GM21360 (cell line): ENCODE data around the gene ABCA2.
"Not testable (repeated sequence)": the region's sequence is repeated elsewhere in the genome, so short reads cannot be mapped to it uniquely, and the experiment has no call there.

ENCODE experiments used
- ATAC-seq: cut with Tn5 transposase; IDR thresholded peaks from one replicate; pipeline ENCODE4 v1.9.1; 2021; ENCODE audit warnings: mild to moderate bottlenecking, moderate library complexity; ENCODE audit not compliant: unreplicated experiment

Gene ABCA2

DNA sequence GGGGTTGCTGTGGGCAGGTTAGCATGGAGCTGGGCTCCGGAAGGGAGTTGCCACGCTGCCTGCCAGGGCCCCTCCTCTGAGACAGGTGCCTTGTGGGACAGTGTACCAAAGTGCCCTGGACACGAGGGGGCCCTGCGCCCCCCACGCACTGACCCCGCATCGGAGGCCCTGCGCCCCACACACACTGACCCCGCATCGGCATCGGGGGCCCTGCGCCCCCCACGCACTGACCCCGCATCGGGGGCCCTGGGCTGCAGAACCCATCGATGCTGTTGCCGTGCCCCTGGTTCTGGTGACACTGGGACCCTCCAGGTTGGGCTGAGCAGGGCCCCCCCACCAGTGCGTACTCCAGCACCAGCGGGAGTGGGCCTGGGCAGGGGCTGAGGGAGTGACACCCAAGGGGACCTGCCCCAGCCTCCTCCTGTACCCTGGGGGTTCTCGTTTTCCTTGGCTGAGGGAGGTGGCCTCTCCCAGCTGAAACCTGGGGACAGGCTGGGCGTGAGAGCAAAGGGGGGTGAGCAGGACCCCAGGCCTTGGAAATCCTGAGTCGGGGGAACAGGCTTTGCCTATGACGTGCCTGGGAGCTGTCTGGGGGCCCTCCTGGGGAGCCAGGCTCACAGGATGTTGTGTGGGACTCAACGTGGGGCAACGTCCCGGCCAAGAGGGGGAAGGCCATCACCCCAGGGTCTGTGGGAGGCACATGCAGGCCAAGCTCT is 35.4 kb upstream of the ABCA2 start:
- no peak for ATAC-seq

DNA sequence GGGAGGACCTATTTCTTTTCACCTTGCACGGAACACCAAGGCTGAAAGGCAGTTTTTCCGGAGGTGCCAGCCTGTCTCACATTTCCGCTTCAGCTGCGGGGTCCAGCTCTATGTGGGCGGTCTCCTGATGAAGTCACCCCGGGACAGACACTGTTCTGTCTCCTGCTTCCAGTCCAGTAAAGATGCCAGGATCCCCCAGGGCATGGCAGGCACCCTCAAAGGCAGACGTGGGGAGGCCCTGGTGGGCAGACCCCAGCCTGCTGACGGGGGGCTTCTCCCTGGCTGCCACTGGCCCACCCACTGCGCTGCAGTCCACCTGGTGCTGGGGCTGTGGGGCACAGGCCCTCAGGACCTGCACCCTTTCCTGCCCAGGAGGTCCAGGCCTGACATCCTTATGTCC is 34.8 kb upstream of the ABCA2 start:
- ATAC-seq, result not testable (repeated sequence)

DNA sequence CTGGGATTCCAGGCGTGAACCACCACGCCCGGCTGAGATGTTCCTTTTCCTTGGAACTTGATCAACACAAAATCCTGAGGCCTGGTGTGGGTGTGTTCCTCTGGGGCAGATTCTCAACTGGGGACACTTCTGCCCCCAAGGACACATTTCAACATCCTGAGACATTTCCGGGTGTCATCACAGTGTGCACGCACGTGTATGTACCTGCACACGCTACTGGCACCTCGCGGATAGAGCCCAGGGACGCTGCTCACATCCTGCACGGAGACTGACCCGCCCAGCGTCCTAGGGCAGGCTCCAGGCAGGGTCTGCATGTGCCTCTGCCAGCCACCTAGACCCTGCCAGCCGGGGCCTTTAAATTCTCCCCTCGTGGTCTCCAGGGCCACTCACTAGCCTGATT is 34.3 kb upstream of the ABCA2 start:
- ATAC-seq, result no peak

DNA sequence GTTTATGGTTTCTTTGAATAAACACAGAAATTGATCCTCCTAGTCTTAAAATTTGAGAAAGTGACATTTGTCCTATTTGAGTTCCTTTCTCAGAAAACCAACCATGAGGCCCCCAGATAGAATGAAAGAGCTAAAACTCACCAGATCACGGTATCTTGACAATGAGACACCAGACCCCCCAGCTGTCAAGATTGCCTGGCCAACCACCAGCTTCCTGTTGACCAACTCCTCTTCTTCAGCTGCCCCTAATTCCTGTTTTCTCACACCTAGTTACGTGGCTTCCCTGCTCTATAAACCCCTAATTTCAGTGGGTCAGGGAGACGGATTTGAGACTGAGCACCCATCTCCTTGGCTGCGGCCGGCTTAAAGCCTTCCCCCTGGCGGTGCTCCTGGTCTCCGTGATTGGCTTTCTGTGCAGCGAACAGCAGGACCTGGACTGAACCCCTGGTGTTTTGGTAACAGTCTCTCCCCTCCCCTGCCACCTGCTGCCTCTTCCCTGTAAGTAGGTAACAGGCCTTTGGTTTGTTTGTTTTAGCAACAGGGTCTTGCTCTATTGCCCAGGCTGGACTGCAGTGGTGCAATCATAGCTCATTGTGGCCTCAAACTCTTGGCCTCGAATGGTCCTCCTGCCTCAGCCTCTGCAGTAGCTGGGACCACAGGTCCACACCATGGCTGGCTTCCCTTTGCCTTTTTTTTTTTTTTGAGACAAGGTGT is 30.6 kb upstream of the ABCA2 start:
- ATAC-seq, result no peak

DNA sequence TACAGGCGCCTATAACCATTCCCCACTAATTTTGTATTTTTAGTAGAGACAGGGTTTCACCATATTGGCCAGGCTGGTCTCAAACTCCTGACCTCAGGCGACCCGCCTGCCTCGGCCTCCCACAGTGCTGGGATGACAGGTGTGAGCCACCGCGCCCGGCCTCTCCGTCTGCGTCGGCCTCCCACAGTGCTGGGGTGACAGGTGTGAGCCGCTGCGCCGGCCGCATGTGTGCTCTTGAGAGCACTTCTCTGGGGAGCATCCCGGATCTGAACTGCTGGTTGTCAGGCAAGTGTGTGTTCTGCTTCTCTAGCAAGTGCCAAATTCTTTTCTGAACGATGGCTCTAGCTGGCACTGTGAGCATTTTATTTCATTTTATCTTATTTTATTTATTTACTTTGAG is 29.5 kb upstream of the ABCA2 start:
- ATAC-seq, result no peak

DNA sequence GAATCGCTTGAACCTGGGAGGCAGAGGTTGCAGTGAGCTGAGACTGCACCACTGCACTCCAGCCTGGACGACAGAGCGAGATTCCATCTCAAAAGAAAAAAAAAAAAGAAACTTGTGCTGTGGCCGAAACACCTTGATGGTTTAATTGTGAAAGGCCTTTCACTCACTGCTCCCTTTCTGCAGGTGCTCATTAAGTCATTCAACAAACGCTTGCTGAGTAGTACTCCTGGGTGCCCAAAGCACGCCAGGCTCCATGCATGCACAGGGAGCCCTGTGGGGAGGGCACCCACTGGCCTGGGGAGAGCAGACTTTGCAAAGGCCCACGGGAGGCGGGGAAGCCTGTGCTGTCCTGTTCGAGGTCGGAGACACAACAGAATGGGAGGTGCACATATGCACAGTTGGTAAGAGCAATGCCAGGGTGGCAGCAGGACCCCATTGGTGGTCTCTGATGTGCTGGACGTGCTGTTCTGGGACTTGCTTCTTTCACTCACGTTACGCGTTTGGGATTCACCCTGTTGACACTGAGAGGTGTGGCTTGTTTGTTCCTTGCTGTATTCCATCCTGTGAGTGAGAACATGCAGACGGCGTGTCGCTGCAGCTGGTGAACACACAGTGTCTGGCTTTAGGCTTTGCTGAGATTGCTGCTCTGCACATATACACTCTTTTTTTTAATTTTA is 28.8 kb upstream of the ABCA2 start:
- ATAC-seq, result no peak

DNA sequence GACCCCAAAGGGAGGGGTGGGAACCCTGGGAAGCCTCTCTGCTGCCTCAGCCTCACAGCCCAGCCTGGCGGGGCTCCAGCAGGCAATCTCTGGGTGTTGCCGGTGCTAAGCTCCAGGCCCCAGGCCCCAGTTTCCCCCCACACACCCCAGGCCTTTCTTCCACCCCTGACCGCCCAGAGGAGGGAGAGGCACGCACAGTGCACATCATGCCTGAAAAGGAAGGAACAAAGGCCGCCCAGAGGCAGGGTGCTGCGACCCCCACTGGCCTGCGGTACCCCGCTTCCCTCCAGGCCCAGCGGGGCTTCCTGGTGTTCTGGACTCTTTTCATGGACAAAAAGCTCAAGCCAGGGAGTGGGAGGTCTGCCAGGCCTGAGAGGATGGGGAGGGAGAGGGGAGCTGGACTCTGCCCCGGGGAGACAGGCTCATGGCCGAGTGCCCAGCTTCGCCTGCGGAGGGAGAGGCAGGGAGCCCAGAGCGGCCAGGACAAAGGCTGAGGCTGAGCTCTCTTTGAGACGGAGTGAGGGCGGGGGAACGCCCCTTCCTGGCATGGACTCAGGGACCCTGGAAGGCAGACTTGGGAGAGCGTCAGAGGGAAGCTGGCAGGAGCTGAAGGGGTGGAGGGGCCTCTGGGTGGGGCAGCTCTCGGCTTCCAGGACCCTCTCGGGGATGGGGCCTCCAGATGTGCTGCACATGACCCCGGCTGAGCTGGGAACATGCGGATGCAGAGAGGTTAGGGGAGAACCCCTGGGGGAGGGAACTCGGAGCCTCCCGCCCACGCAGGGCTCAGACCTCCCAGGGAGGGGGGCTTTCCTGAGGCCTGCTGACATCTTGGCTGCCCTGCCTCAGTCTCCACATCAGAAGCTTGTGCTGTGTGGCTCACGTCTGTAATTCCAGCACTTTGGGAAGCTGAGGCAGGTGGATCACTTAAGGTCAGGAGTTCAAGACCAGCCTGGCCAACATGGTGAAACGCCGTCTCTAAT is 27.6 kb upstream of the ABCA2 start:
- ATAC-seq, result no peak

DNA sequence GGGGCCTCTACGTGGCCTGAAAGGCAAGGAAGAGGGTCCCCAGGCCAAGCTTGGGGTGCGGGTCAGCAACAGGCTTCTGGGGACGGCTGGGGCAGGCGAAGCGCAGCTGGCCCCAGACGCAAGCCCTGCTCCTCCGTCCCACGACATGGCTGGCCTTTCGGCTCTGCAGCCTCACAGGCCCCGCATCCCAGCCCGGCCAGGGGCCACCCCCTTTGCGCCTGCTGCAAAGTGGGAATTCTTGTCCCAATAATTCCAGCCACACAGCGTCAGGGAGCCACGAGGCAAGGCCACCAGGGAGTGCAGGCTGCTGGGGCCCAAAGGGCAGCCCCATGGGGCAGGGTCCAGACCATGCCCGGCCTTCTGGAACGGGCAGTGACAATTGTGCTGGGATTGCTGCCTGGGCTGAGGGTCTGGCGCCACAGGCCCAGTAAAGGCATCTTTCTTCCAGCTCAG is 26.9 kb upstream of the ABCA2 start:
- ATAC-seq, result no peak

DNA sequence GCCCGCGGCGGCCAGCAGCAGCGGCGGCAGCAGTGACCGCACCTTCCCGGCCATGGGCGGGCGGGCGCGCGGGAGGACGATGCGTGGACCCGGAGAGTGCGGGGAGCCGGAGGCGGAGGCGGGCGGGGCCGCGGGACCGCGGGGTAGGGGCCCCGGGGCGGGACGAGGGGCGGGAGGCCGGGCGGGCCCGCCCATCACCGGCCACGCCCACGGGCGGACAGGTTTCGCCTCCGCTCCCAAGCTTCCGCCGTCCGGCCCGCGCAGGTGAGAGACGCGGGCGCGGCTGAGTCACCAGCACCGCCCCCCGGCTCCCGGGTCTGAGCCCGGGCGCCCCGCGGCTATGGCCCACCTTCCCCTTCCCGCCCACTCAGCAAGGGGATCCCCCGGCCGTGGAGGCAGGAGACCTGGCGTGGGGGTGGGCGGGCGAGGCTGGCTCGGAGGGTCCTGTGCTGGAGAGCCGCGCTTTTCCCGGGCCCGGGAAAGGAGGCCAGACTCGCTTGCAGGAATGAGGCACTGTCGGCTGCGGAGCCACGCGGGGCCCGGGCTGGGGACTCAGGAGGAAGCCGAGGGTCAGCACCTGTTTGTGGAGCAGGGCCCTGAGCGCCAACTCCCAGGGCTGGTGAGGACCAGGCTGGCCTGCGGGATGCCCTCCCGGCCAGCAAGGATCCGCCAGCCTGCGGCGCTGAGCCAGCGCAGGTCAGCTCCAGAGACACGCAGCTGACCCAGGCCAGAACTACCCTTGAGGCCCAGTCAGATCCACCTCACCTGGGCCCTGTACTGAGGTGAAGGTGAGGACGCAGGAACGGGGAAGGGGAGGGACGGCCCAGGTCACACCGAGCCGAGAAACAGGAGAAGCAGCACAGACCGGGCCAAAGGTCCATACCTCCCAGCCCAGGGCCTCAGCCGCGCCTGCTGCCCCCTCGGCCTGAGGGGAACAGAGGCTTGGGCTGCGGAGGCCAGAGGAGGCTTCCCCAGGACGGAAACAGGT is 26.2 kb upstream of the ABCA2 start, which contains the start of gene ENTPD2:
TSS of gene ENTPD2 (minus strand) at position 118 of the 988 bp plus-strand sequence. CDS start at position 54, 64 bp downstream.
- ATAC-seq, result no peak

DNA sequence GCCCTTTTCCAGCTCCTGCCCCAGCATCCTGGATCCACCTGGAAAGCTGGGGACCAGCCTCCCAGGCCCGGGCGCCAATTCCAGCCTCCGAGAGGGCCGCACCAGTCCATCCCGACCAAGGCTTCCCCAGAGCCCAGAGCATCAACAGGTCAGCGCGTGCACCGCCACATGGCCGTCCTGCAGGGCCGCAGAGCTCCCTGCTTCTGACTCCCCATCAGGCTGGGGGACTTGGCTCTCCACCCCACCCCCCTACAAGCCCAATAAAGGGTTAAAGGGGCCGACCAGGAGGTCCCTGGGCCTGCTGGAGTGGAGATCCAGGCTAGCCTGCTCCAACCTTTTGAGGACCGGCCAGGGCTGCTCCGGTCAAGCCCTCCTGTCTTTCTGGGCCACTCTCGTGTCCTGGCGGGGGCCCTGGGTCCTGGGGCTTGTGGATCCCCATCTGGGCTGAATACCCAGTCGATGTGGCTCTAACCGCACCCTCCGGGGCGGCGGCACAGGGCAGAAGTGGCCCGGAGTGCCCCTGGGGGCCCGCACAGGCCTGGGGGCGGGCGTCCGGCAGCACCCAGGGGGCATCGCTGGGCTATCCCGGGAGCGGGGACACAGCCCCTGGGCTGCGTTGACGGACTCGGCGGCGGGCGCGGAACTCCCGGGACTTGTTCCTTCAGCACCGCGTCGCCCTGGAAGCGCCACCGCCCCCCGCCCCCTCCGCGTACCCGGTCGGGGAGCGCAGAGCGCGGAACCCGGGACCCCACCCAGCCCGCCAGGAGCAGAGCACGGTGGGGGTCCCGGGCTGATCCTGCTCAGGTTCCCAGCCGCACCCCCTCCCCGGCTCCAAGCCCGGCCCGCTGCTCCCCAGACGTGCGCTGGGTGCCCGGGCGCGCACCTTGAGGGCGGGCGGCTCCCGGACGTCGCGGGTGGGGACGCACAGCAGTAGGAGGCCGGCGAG is 25.2 kb upstream of the ABCA2 start:
- ATAC-seq, result no peak

DNA sequence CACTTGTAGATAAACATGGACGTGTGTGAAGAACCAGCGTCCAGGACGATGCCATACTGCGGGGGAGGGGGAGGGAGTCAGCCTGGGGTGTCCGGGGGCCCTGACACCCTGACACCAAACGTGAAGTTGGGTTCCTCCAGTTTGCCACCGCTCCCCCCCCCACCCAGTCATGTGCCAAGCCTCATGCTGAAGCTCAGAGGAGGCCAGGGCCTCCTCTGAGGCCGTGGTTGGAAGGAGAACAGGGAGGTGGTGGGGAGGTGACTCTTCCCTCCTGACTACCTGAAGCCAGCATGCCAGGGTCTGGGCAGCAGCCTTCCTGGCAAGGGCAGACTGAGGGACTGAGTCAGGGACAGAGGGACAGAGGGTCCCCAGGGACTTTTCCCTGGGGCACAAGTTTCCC is 24.3 kb upstream of the ABCA2 start:
- no peak for ATAC-seq

DNA sequence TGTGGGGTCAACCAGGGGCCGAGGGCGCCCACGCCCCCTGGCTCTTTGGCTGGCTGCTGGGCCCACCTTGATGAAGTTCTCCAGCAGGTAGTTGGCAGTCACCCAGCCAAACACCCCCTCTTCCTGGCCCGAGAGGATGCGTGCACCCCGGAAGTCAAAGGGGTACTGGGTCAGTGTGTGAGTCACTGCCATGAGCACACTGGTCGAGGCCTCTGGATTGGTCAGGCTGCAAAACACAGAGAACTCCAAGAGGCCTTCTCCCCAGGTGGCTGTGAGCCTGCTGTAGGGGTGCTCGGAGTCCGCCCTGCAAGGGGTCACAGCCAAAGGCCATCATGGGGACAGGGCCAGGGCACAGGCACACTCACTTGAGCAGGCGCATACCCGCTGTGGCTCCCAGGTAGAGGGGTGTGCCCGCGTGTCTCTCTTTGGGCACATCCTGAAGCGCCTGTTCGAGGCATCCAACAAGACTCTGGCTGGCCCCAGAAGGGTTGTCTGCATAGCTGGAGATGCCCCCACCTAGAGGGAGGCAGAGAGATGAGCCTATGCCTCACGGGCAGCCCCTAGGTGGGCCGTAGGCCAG is 23.2 kb upstream of the ABCA2 start:
- ATAC-seq, result no peak

DNA sequence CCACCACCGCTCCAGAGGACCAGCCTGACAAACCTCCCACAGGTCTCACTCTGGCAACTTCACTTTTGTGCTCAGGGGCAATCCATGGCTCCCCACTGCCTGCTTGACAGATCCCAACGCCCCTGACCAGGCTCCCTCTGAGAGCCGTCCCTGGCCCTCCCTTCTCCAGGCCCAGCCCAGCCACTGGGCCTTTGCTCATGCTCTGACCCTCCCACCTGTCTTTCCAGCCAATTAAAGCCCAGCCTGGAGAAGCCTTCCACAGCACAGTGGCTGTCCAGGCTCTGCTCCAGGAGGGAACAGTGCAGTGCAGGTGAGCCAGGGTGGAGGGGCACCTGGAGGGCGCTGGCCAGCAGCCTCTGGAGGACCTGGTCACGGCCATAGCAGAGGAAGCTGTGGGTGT is 22.5 kb upstream of the ABCA2 start:
- no peak for ATAC-seq

DNA sequence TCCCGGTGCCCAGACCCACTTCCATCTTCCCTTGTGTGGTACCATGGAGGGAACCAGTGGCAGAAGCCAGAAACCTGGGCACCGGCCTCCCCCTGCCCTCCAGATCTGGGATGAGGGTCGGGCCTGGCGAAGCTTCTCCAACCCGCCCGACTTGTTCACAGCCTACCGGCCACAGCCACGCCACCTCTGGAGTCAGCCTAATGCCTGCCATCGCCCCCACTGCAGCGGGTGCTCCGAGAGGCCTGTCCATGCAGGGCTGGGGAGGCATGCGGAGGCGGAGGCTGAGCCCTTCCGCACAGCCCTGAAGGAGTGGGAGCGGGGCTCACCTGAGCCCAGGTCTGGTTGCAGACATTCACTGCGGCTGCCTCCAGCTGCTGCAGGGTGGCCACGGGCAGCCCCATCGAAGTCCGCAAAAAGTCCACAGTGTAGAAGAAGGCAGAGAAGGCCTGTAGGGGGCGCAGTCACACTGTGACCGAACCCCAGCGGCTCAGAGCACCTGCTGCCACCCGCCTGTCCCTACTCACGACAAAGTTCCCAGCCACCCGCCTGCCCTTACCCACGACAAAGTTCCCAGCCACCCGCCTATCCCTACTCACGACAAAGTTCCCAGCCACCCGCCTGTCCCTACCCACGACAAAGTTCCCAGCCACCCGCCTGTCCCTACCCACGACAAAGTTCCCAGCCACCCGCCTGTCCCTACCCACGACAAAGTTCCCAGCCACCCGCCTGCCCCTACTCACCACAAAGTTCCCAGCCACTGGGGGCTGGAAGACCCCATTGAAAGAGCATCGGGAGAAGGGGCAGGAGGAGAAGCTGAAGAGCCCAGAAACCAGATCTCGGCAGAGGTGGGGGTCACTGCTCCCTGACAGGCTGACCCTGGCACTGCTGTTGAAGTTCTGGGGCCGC is 21.8 kb upstream of the ABCA2 start:
- ATAC-seq, result no peak

DNA sequence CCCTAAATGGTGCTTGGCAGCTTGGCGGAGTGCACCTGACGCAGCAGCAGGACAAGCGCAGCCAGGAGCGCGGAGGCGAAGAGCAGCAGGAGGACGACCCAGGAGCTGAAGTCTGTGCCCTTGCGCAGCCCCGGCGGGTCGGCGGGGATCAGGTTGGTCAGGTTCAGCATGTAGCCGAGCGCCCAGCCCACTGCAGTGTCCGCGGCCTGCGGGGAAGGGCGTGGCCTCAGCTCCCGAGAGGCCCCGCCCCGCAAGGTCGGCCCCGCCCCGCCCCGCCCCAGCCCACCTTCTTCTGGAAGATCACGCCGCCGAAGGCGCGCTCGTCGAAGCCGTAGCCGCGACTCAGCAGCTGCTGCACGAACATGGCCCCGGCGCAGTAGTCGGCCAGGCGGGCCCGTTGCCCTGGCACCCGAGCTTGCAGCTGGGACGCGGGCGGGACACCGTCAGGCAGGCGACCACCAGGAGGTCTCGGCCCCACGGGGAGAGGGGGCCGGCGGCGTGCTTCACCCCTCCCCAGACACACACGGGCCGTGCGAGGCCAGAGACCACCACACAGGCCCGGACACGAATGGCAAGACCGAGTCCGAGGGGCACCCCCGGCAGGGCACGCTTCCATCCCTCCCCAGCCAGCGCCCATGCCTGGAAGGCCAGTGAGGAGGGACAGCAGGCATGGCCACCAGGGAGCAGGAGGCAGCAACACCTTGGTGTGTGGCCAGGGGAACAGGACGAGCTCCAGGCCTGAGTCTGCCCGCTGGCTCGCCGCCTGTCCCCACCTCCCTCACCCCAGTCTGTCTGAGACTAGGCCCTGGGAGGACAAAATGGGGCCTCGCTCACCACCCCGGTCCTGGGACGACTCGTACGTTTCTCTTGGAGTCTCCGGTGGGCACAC is 20.9 kb upstream of the ABCA2 start:
- no peak for ATAC-seq
